T-cell (primary cell): ENCODE measurements around the gene CDC42BPA. TPM values are rescaled to one million over a fixed set of nuclear protein-coding genes. Genes with fewer than 3 reads are reported as not detected.

Experiments
- ATAC-seq, 4 experiments: fragments of 200-7000 bp in 3 of 4; fragments of 150-1000 bp in 1 of 4; cut with Tn5 transposase; replicated peaks in 1 of 4; 1 replicate in 3 of 4; 2 replicates in 1 of 4; pipeline ENCODE4 v1.10.0; 2021; ENCODE audit warnings: moderate library complexity in 3 of 4, mild to moderate bottlenecking in 2 of 4, moderate number of reproducible peaks in 1 of 4
- CTCF ChIA-PET, 2 donors: fragments of 300-600 bp; sonication (Branson Sonifier 250); formaldehyde crosslinking; loops; one replicate each; lab custom pipeline; 2022; ENCODE audit warnings: antibody characterized with exemption in 2 of 2; lab: Charles Lee
- POLR2A ChIA-PET, 2 donors: fragments of 300-600 bp; sonication (Branson Sonifier 250); formaldehyde crosslinking; loops; one replicate each; lab custom pipeline; 2022; ENCODE audit warnings: antibody characterized with exemption in 2 of 2; lab: Charles Lee
- DNase-seq, 35 experiments: peaks; one replicate each; pipeline versions ENCODE4 v3.0.0 to v3.0.0-alpha.2; 2013 to 2023
- H3K27ac ChIP-seq: one replicate; pipeline ENCODE4 v1.5.1; 2013; ENCODE audit warnings: low read length
- H3K27me3 ChIP-seq, 2 experiments: replicated peaks in 1 of 2; 1 replicate in 1 of 2; 2 replicates in 1 of 2; pipeline versions ENCODE4 v1.6.1 to v1.7.0; 2013; ENCODE audit warnings: low read length in 1 of 2, mixed read lengths in 1 of 2; ENCODE audit not compliant: control insufficient read depth in 2 of 2, insufficient read depth in 2 of 2; ENCODE audit errors: extremely low read depth in 1 of 2
- H3K36me3 ChIP-seq, 2 donors: 1 replicate in 1 of 2; 2 replicates in 1 of 2; pipeline versions ENCODE4 v1.6.1 to v1.7.0; 2013; ENCODE audit warnings: low read length in 1 of 2; ENCODE audit not compliant: control insufficient read depth in 2 of 2, insufficient read depth in 1 of 2; ENCODE audit errors: extremely low read depth in 1 of 2
- H3K4me1 ChIP-seq, 2 experiments: 1 replicate in 1 of 2; 2 replicates in 1 of 2; pipeline versions ENCODE4 v1.6.1 to v1.7.0; 2013; ENCODE audit warnings: low read length in 2 of 2, mixed read lengths in 1 of 2; ENCODE audit not compliant: insufficient read depth in 2 of 2, control insufficient read depth in 1 of 2; ENCODE audit errors: extremely low read depth in 1 of 2
- H3K4me3 ChIP-seq, 2 donors: 1 replicate in 1 of 2; 2 replicates in 1 of 2; pipeline versions ENCODE4 v1.5.1 to v1.7.0; 2013; ENCODE audit warnings: mild to moderate bottlenecking in 2 of 2, low read length in 1 of 2, moderate library complexity in 1 of 2; ENCODE audit not compliant: control insufficient read depth in 1 of 2; ENCODE audit errors: extremely low read depth in 1 of 2
- H3K9me3 ChIP-seq: 2 replicates; pipeline ENCODE4 v1.7.0; 2013
- H3K27ac Mint-ChIP-seq, 2 donors: one replicate each; pipeline ENCODE4 v1.8.0; 2020 to 2021; ENCODE audit warnings: mild to moderate bottlenecking in 2 of 2, mixed read lengths in 2 of 2
- H3K27me3 Mint-ChIP-seq, 2 donors: one replicate each; pipeline ENCODE4 v1.8.0; 2021 to 2022; ENCODE audit warnings: mixed read lengths in 2 of 2
- H3K36me3 Mint-ChIP-seq: one replicate; pipeline ENCODE4 v1.8.0; 2021; ENCODE audit warnings: mixed read lengths
- H3K4me1 Mint-ChIP-seq, 3 donors: one replicate each; pipeline ENCODE4 v1.8.0; 2020 to 2022; ENCODE audit warnings: mixed read lengths in 3 of 3, mild to moderate bottlenecking in 1 of 3
- H3K4me3 Mint-ChIP-seq, 3 donors: one replicate each; pipeline ENCODE4 v1.8.0; 2020 to 2022; ENCODE audit warnings: mild to moderate bottlenecking in 3 of 3, mixed read lengths in 3 of 3, moderate library complexity in 3 of 3
- H3K9me3 Mint-ChIP-seq, 3 donors: one replicate each; pipeline ENCODE4 v1.8.0; 2020 to 2022; ENCODE audit warnings: mixed read lengths in 3 of 3
- WGBS: methylation state at CpG from one replicate; pipeline ENCODE4 v1.1.5; 2013; ENCODE audit warnings: missing lambda C conversion rate; ENCODE audit not compliant: insufficient coverage; 5-methylcytosine and 5-hydroxymethylcytosine counted together
- total RNA-seq, 35 experiments: library from RNA in 6 of 35; stranded (reverse) in 6 of 35; fragments of 120-200 nt in 1 of 35; gene quantifications; one replicate each; pipeline versions ENCODE4 v1.2.1 to v1.2.4 and lab custom pipeline; 2013 to 2026

CDC42BPA gene
- total RNA-seq, 5 donors from 2014 or later (not counting 1 experiment from before 2014, with no cell fraction given) = 0.33 to 1.6 (median 0.86) TPM

DNA sequence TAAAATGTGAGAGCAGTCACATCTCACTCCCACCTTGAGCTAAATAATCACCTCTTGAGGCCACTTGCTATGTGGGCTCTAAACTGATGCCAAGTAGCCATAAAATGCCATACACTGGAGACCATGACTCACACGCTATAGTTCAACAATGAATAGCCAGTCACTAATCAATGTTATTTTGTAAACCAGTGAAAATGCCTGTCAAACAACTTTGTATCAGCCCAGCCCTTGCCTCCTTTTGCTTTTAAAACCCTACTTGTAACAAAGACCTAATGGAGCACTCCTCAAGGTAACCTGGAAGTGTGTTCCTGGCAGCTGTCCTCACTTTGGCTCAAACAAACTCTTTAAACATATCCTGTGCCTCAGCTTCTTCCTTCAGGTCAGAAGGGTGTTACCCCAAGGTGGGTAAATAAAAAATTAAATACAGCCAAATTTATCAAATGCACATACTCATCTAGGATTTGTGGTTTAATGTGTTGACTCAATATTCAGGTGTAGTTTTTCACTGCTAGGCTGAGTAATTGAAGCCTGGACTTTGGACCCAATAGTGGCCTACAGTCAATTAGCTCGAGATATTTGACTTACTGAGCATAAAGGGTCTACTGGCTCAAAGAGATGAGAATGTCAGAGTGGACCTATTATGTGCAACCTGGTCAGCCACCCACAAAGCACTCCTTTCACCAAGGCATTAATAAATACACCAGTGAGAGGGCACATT is 223.9 kb downstream of the CDC42BPA start:
- DNase-seq (no peak), ATAC-seq (no peak)
- no peak overlapping the region for H3K4me3 Mint-ChIP-seq
- POLR2A ChIA-PET = no interaction called here
- no peaks in the 10 kb centered on the region for H3K27me3 ChIP-seq
- no peaks in the 10 kb centered on the region for H3K36me3 Mint-ChIP-seq
- H3K4me3 ChIP-seq = no peak overlapping the region
- 69% methylated on average over 2 of the region's 2 CpGs for WGBS
- H3K36me3 ChIP-seq = no peaks in the 10 kb centered on the region
- no peaks in the 10 kb centered on the region for H3K27me3 Mint-ChIP-seq
- H3K9me3 ChIP-seq = no peaks in the 10 kb centered on the region
- CTCF ChIA-PET = no interaction called here
- no peaks in the 10 kb centered on the region for H3K4me1 ChIP-seq
- no peaks in the 10 kb centered on the region for H3K4me1 Mint-ChIP-seq
- no peaks in the 10 kb centered on the region for H3K9me3 Mint-ChIP-seq
- H3K27ac Mint-ChIP-seq = no peak overlapping the region
- H3K27ac ChIP-seq = no peak overlapping the region

DNA sequence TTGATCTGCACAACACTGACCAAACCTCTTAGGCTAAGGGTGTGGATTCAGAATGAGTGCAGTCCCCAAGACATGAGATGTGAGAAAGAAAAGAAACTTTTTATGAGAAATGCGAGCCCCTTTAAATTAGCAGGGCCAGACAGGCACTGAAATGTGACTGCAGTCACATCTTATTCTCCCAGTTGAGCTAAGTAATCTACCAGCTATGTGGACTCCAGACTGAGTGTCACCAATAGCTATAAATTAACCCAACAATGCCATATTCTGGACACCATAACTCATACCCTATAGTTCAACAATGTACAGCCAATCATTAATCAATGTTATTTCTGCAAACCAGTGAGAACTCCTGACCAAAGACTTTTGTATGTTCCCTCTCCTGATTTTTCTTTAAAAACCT is 225.0 kb downstream of the CDC42BPA start:
- no peaks in the 10 kb centered on the region for H3K4me1 Mint-ChIP-seq
- Histone ChIP-seq H3K27ac (no peak overlapping the region), H3K9me3 (no peaks in the 10 kb centered on the region), H3K4me1 (no peaks in the 10 kb centered on the region), H3K27me3 (no peaks in the 10 kb centered on the region), H3K36me3 (no peaks in the 10 kb centered on the region), H3K4me3 (no peak overlapping the region)
- no peak for DNase-seq
- H3K9me3 Mint-ChIP-seq = no peaks in the 10 kb centered on the region
- ChIA-PET CTCF (no interaction called here), POLR2A (no interaction called here)
- no peak for ATAC-seq
- WGBS = no CpG with 5 or more reads among the region's 1 CpG
- H3K4me3 Mint-ChIP-seq = no peak overlapping the region
- peaks cover 0 to 1% of the 10 kb centered on the region in 2 donors for H3K27me3 Mint-ChIP-seq
- H3K36me3 Mint-ChIP-seq = no peaks in the 10 kb centered on the region
- H3K27ac Mint-ChIP-seq = no peak overlapping the region

DNA sequence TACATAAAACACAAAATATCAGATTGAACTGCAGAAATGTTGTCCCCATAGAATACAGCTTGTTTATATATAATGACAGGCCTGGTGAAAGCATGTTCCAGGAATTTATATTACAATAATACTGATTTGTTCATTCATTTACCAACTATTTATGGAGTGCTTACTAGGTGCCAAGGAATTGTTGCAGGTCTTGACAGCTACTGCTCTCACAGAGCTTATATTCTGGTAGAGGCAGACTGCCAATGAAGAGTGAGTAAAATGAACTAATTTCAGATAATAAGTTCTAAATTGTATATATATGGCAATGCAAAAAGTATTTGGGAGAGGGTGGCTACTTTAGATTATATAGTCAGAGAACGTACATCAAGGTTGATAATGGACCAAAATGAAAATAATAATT is 226.2 kb downstream of the CDC42BPA start:
- H3K36me3 ChIP-seq = no peaks in the 10 kb centered on the region
- H3K36me3 Mint-ChIP-seq = no peaks in the 10 kb centered on the region
- no peaks in the 10 kb centered on the region for H3K4me1 ChIP-seq
- ChIA-PET CTCF (no interaction called here), POLR2A (no interaction called here)
- H3K27ac ChIP-seq = no peak overlapping the region
- DNase-seq (no peak), ATAC-seq (no peak)
- no peak overlapping the region for H3K4me3 Mint-ChIP-seq
- H3K9me3 ChIP-seq = no peaks in the 10 kb centered on the region
- H3K27me3 Mint-ChIP-seq = peaks cover 0 to 7% of the 10 kb centered on the region in 2 donors
- no peaks in the 10 kb centered on the region for H3K9me3 Mint-ChIP-seq
- no CpG with 5 or more reads among the region's 1 CpG for WGBS
- no peaks in the 10 kb centered on the region for H3K4me1 Mint-ChIP-seq
- no peak overlapping the region for H3K27ac Mint-ChIP-seq
- no peak overlapping the region for H3K4me3 ChIP-seq
- H3K27me3 ChIP-seq = no peaks in the 10 kb centered on the region

DNA sequence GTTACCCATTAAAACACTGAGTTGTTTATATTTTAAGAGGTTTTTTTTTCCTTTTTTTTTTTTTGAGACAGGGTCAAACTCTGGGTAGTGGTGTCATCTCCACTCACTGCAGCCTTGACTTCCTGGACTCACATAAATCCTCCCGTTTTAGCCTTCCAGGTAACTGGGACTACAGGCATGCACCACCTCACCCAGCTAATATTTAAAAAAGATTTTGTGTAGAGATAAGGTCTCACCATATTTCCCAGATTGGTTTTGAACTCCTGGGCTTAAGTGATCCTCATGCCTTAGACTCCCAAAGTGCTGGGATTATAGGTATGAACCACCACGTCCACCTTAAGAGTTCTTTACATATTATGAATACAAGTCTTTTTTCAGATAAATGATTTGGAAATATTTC is 231.7 kb downstream of the CDC42BPA start:
- ChIA-PET POLR2A (no interaction called here), CTCF (no interaction called here)
- no peaks in the 10 kb centered on the region for H3K4me1 Mint-ChIP-seq
- Histone ChIP-seq H3K27me3 (no peaks in the 10 kb centered on the region), H3K4me1 (no peaks in the 10 kb centered on the region), H3K27ac (no peak overlapping the region), H3K9me3 (no peaks in the 10 kb centered on the region), H3K4me3 (no peak overlapping the region), H3K36me3 (no peaks in the 10 kb centered on the region)
- H3K36me3 Mint-ChIP-seq = no peaks in the 10 kb centered on the region
- H3K27ac Mint-ChIP-seq = no peak overlapping the region
- DNase-seq (no peak), ATAC-seq (no peak)
- no CpG with 5 or more reads among the region's 2 CpGs for WGBS
- H3K4me3 Mint-ChIP-seq = no peak overlapping the region
- peaks cover 0 to 14% (median 4%) of the 10 kb centered on the region in 3 donors for H3K9me3 Mint-ChIP-seq
- peaks cover 7 to 21% of the 10 kb centered on the region in 2 donors for H3K27me3 Mint-ChIP-seq

DNA sequence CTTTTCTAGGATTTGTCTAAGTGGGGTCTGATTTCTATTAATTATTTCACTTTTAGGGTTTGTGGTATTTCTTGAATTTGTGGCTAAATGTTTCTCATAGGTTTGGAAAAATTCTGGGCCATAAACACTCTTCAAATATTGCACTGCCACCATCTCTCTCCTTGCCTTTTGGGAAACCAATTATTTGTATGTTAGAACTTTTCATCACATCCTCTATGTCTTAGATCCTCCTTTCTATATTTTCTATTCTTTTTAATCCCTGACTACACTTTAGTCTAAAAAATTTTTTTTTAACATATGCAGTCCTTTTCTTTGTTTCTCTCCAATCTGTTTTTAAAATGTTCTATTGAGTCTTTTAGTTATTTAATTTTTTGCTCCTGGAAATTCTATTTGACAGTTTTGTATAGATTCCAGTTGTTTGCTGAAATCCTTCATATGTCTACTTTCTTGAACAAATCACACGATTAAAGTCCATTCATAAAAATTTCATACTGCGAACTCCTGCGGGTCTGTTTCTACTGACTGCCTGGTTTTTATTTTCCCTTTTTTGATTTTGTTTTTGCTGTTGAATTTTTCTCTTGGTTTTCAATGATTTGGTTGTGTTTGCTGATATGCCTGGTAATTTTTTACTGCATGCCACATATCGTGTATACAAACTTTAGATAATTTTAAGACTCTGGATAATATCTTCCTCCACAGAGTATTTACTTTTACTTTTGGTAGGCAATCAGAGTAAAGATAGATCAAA is 235.1 kb downstream of the CDC42BPA start:
- H3K9me3 Mint-ChIP-seq = peaks cover 0 to 14% (median 4%) of the 10 kb centered on the region in 3 donors
- ATAC-seq (no peak), DNase-seq (no peak)
- H3K4me3 Mint-ChIP-seq = no peak overlapping the region
- WGBS = no CpG with 5 or more reads among the region's 4 CpGs
- H3K27ac Mint-ChIP-seq = no peak overlapping the region
- H3K4me3 ChIP-seq = no peak overlapping the region
- no peaks in the 10 kb centered on the region for H3K36me3 ChIP-seq
- ChIA-PET CTCF (no interaction called here), POLR2A (no interaction called here)
- no peaks in the 10 kb centered on the region for H3K4me1 Mint-ChIP-seq
- H3K27ac ChIP-seq = no peak overlapping the region
- H3K4me1 ChIP-seq = no peaks in the 10 kb centered on the region
- no peaks in the 10 kb centered on the region for H3K36me3 Mint-ChIP-seq
- peaks cover 7 to 29% of the 10 kb centered on the region in 2 donors for H3K27me3 Mint-ChIP-seq
- peaks cover 0 to 2% of the 10 kb centered on the region in 2 experiments for H3K27me3 ChIP-seq
- no peaks in the 10 kb centered on the region for H3K9me3 ChIP-seq

DNA sequence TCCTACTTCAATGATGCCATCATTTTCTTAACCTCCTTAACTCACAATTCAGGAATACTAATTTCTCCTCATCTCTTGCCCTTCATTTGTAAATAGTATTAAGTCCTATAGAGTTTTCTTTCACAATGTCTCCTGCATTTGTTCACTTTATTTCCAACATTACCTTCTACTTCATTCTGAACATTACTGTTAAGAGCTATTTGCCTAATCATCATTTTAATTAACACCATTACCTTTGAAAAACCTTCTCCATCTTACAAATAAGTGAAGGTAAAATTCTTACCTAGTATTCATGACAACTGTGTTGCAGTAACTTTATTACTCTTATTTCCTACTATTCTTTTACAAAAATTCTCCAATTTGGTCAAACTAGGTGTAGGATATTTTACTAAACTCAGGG is 240.5 kb downstream of the CDC42BPA start:
- no peaks in the 10 kb centered on the region for H3K9me3 ChIP-seq
- H3K36me3 ChIP-seq = no peaks in the 10 kb centered on the region
- H3K4me3 ChIP-seq = no peak overlapping the region
- no peaks in the 10 kb centered on the region for H3K36me3 Mint-ChIP-seq
- H3K4me1 ChIP-seq = no peaks in the 10 kb centered on the region
- H3K27ac Mint-ChIP-seq = no peak overlapping the region
- no peak for DNase-seq
- no peak overlapping the region for H3K4me3 Mint-ChIP-seq
- peaks cover 10 to 25% of the 10 kb centered on the region in 2 donors for H3K27me3 Mint-ChIP-seq
- peaks cover 0 to 2% (median 0%) of the 10 kb centered on the region in 3 donors for H3K9me3 Mint-ChIP-seq
- H3K27me3 ChIP-seq = peaks cover 0 to 2% of the 10 kb centered on the region in 2 experiments
- POLR2A ChIA-PET = no interaction called here
- CTCF ChIA-PET = no interaction called here
- no peak for ATAC-seq
- H3K4me1 Mint-ChIP-seq = peaks cover 0 to 2% (median 2%) of the 10 kb centered on the region in 3 donors
- H3K27ac ChIP-seq = no peak overlapping the region
